ENCODE data around the gene RCE1. TPM values are rescaled to one million over a fixed set of nuclear protein-coding genes. Genes with fewer than 3 reads are reported as not detected.

RCE1 gene
- total RNA-seq = 10 to 100 TPM in 3 of 4 donors, 1 to 10 TPM in 1; 8.8 to 13.4 (median 11.7) TPM

- TF ChIP-seq, protein P1, sequence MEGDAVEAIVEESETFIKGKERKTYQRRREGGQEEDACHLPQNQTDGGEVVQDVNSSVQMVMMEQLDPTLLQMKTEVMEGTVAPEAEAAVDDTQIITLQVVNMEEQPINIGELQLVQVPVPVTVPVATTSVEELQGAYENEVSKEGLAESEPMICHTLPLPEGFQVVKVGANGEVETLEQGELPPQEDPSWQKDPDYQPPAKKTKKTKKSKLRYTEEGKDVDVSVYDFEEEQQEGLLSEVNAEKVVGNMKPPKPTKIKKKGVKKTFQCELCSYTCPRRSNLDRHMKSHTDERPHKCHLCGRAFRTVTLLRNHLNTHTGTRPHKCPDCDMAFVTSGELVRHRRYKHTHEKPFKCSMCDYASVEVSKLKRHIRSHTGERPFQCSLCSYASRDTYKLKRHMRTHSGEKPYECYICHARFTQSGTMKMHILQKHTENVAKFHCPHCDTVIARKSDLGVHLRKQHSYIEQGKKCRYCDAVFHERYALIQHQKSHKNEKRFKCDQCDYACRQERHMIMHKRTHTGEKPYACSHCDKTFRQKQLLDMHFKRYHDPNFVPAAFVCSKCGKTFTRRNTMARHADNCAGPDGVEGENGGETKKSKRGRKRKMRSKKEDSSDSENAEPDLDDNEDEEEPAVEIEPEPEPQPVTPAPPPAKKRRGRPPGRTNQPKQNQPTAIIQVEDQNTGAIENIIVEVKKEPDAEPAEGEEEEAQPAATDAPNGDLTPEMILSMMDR (IDR thresholded peaks at IDR 0.05; ENCODE audit: low read depth) = no peak
These were observed at the start of gene RCE1 for GRCh38 chr11:66842896-66843775. RCE1 (plus strand) TSS chr11:66843441; CDS start chr11:66843456, 15 bp downstream.

DNA sequence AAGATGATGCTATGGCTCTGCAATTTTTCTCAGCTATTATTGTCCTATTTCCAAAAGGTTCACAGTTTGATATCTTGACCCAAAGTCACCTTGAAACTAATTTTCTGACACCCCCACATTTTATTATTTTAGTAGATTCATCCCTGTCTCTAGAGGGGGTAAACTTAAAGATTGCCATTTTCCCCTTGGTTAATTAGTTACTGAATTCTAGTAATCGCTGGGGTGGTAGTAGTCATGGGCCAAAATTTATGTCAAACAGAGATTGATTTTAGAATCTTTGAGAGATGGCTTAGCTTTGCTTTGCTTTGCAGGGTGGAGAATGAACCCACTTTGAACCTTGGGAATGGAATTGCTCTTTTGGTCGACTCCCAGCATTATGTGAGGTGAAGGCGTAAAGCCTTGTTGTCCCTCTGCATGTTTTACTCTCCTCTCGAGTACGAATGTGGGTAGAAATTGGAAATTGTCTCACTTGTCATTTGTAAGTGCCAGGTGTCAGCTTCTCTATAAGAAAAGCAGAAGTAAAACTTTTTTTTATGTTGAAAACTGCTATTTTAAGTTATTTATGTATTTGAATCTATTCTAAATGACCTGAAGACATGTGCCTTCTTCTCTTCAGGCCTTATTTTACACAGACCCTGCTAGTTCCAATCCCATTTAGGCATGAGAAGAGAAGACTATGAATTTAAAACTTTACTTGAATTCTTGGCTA is 42.4 kb upstream of the RCE1 start:
- TF ChIP-seq, protein P1 (IDR thresholded peaks at IDR 0.05; ENCODE audit: low read depth) = no peak

DNA sequence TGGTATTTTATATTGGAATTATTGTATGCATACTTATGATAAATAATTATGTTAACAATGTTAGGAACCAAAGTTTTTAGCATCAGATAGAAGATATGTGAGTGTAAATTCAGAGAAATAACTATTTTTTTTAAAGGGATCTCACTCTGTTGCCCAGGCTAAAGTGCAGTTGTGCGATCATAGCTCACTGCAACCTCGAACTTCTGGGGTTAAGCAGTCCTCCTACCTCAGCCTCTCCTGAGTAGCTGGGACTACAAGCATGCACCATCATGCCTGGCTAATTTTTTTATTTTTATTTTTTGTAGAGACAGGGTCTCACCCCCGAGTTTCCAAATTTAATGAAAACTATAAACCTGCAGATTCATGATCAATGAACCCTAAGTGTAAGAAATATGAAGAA is 33.6 kb upstream of the RCE1 start:
- TF ChIP-seq, protein P1 (IDR thresholded peaks at IDR 0.05; ENCODE audit: low read depth) = no peak

- TF ChIP-seq, protein P1 (IDR thresholded peaks at IDR 0.05; ENCODE audit: low read depth) = no peak
These were observed 32.6 kb upstream of the RCE1 start for GRCh38 chr11:66810576-66811185.

DNA sequence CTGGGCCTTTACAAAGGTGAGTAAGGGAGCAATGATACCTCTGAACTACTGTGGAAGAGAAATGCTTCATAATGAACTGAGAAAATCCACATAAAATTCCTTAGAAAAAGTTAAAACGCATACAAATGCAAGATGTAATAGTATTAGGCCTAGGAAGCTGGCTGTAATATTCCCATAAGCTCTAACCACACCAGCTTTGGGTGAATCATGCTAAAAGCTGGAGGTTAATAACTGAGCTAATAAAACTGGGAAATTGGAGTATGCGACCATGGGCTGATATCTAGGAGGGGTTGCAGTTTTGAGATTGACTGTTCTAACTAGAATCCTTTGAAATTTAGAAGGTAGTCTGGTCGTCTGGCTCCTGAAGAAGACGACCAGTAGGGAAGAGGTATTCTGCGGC is 28.6 kb upstream of the RCE1 start:
- TF ChIP-seq, protein P1 (IDR thresholded peaks at IDR 0.05; ENCODE audit: low read depth) = no peak

DNA sequence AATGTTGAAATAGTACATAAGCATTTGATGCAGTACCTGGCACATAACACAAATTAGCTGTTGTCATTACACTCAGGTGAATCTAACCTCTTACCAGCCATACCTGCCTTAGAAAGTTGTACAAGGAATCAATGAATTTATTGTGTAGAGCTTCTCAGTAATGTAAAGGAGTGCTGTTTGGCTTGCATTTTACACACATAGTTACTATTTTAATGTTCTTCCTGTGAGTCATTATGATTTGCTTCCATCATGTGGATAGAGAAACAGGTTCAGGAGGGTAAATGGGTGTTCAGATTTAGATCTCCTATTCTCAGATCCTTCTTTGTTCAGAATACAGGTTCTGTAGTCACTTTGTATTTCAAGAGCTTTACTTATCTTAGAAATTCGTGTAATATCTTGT is 27.6 kb upstream of the RCE1 start:
- TF ChIP-seq, protein P1 (IDR thresholded peaks at IDR 0.05; ENCODE audit: low read depth) = no peak

All from subcutaneous adipose tissue (tissue), 4 donors.